GM13977 (cell line): ENCODE data around the gene PCSK2.

Experiments used
- DNase-seq: peaks from one replicate; pipeline ENCODE4 v3.0.0; 2012; ENCODE audit warnings: low spot score
- in situ Hi-C: fragments of 300-500 bp; cut with MboI; formaldehyde crosslinking; loops from one replicate; pipeline ENCODE4 v1.12.0; 2022; ENCODE audit warnings: low sequenced_read_pairs, low pct_unique_long_range_greater_than_20kb, mixed read lengths, inconsistent platforms; ENCODE audit not compliant: unreplicated experiment
- TF ChIP-seq, protein P1 (sequence below): IDR thresholded peaks from 2 replicates; pipeline ENCODE4 v1.5.1; 2012; ENCODE audit warnings: mild to moderate bottlenecking, control low read depth; ENCODE audit not compliant: insufficient read depth; ENCODE audit errors: extremely low read depth, missing control alignments

Gene PCSK2

DNA sequence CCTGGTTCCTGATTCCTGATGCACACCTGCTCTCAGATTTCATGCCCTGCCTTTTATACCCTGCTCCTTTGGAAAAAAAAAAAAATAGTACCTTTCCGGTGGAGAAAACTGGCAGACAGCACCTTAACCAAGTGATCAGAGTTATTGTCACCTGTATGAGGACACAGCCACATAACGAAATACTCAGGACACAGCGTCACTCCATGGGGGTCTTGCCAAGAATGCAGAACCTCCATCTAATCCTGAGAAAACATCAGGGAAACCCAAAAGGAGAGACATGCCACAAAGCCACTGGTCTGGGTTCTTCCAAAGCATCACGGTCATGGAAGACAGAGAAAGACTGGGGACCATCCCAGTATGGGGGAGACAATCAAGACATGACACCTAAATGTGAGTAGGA lies 275.3 kb downstream of the PCSK2 start:
- TF ChIP-seq, protein P1, sequence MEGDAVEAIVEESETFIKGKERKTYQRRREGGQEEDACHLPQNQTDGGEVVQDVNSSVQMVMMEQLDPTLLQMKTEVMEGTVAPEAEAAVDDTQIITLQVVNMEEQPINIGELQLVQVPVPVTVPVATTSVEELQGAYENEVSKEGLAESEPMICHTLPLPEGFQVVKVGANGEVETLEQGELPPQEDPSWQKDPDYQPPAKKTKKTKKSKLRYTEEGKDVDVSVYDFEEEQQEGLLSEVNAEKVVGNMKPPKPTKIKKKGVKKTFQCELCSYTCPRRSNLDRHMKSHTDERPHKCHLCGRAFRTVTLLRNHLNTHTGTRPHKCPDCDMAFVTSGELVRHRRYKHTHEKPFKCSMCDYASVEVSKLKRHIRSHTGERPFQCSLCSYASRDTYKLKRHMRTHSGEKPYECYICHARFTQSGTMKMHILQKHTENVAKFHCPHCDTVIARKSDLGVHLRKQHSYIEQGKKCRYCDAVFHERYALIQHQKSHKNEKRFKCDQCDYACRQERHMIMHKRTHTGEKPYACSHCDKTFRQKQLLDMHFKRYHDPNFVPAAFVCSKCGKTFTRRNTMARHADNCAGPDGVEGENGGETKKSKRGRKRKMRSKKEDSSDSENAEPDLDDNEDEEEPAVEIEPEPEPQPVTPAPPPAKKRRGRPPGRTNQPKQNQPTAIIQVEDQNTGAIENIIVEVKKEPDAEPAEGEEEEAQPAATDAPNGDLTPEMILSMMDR = no peak
- DNase-seq = no peak
- in situ Hi-C loops = loop anchor here (25.0 kb wide), 1 partner anchor 785 kb away; the partner anchor contains the start of gene ZNF133

DNA sequence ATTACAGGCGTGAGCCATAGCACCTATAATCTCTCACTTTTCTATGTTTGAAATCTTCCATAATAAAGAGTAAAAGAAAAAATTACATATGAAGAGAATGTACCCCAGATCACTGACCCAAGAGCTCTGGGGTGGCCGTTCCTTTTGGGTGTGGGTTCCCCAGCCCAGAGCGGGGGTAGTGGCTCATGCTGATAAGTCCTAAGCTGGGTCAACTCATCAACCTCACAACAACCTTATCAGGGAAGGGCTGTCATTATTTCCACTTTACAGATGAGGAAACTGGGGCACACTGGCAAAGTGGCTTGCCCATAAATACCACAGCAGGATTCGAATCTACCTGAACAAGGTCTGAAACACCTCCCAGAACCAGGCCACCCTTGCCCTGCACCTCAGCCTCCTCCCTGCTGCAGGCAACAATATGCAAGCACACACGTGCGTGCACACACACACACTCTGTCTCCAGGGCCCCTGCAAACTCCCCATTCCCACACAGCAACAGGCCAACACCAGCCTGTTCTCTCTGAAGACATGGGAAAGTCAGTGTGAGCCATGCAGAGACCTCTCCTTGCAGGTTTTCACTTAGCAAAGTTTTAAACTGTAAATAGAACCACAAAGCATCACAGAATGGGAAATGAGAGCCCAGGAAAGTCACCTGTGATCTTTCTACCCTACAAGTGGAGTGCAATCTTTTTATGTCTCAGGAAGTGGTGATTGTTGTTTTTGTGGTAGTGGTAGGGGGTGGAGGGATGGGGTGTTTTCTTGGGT lies 276.6 kb downstream of the PCSK2 start:
- TF ChIP-seq, protein P1 = no peak
- in situ Hi-C loops = loop anchor here (25.0 kb wide), 1 partner anchor 784 kb away; the partner anchor contains the start of gene ZNF133
- no peak for DNase-seq

DNA sequence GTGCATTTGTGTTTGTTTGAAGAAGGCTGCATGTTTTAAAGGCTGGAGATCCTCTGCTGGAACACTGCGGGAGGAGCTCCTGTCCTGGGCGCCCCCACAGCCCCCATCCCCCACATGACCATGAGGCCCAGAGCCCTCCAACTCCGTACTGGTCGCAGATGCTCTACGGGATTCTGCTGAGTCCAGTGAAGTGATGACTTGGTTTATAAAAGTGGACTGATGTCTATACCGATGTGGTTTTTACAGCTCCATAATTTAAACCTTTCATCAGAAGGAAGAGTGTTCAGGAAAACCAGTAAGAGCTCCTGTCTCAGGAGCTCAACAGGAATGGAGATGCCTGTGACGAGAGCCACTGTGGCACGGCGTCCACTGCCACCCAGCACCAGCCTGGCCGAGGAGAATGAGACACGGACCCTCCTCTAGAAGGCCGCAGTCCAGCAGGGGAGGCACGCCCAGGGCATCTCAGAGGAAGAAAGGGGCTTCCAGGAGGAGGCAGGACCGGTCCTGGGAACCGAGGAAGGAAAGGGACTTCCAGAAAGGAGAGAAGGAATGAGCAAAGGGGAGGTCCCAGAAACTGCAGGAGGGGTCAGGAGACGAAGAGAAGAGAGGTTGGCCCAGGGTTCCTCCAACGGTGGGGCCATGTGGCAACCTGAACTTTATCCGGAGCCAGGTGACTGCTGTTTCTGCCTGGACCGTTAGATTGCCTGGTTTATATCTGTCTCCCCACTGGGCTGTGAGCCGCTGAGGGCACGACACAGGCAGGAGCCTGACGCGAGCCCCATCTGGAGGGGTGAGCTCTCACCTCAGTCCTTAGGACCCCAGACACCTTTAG lies 277.4 kb downstream of the PCSK2 start:
- TF ChIP-seq, protein P1 = no peak
- in situ Hi-C loops = loop anchor here (25.0 kb wide), 1 partner anchor 783 kb away; the partner anchor contains the start of gene ZNF133
- no peak for DNase-seq

DNA sequence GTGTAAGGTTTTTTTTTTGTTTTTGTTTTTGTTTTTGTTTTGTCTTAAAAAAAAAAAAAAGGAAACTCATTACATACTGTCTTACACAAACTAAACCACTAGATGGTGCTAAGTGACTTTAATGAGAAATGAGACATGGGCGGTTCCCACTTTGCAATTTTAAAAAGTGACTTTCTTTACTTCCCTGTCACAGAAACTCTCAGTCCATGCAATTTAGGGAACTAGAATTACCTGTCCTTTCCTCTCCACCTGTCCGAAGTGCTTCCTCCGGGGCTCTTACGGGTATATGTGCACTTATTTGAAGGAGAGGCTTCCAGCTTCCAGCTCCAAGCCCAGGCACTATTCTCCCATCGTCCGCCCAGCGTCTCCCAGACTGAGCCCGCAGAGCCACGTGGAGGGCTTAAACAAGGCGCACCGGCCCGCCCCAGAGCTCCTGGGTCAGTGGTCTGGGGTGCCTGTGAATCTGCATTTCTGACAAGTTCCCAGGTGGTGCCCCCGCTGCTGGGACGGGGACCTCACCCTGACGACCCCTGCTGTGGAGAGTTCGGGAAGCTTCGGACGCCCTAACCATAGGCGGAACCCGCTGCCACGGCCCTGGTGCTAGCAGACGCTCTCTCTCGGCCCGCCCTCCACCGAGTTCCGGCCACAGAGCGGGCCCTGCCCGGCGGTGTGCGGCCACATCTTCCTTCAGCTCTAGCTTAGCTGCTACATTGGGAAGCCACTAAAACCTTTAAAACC lies 278.2 kb downstream of the PCSK2 start:
- peak; percentile 64 for DNase-seq
- in situ Hi-C loops = loop anchor here (25.0 kb wide), 1 partner anchor 782 kb away; the partner anchor contains the start of gene ZNF133
- TF ChIP-seq, protein P1 = peak; percentile 47

DNA sequence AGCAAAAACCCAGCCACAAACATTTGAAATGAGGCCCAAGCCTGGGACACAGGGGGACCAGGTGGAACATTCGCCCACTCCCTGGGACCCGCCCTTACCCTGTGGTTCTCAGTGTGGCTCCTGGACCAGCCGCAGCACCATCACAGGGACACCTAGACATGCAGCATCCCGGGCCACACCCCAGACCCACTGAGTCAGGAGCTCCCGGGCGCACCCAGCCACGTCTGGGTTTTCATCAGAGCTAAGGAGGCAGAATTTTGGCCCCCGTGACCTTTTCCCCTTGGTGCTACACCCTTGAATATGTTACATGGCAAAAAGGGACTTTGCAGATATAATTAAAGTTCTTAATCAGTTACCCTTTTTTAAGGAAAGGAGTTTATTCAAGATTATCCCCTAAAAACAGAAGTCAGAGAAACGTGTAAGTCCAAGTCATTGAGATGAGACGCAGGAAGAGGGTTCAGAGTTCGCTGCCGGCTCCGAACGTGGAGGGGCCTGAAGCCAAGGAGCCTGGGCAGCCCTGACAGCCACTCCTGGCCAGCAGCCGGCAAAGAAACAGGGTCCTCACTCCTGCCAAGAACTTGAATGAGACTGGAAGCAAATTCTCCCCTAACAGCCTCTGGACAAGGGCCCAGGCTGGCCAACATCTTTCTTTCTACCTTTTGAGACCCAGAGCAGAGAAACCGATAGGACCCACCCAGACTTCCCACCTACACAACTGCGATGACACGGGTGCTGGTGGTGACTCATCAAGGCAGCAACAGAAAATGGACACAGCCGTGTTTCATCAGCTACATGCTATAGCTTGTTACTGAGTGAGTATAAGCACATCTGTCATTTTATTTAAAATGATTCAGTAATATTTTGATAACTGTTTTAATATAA lies 279.0 kb downstream of the PCSK2 start:
- TF ChIP-seq, protein P1 = no peak
- in situ Hi-C loops = loop anchor here (25.0 kb wide), 1 partner anchor 781 kb away; the partner anchor contains the start of gene ZNF133
- DNase-seq = no peak
